ENCODE data around the gene AMFR.

- TF ChIP-seq EED (IDR thresholded peaks at IDR 0.05; ENCODE audit: low read depth) (no peak), USF1 (IDR thresholded peaks at IDR 0.05; ENCODE audit: borderline replicate concordance, extremely low read length, insufficient read depth, low read depth, low read length) (no peak), CTCF (IDR thresholded peaks at IDR 0.05 in 2 of 3, conservative IDR thresholded peaks at IDR 0.05 in 1 of 3; ENCODE audit: control insufficient read depth in 2 of 3, extremely low read depth in 1 of 3, insufficient read depth in 1 of 3, low read depth in 3 of 3, low read length in 3 of 3) (no peak), POLR2AphosphoS2 (IDR thresholded peaks at IDR 0.05; ENCODE audit: low read depth, low read length) (no peak), FOXK2 (IDR thresholded peaks at IDR 0.05) (no peak), POLR2A (IDR thresholded peaks at IDR 0.05; ENCODE audit: low read depth, low read length) (no peak), SREBF1 (IDR thresholded peaks at IDR 0.05; ENCODE audit: low read length) (no peak), STAT3 (IDR thresholded peaks at IDR 0.05; ENCODE audit: low read depth, low read length) (no peak), CHD1 (IDR thresholded peaks at IDR 0.05; ENCODE audit: low read depth, low read length) (no peak), FOXM1 (IDR thresholded peaks at IDR 0.05; ENCODE audit: low read depth, low read length) (no peak), NBN (IDR thresholded peaks at IDR 0.05) (no peak)
Measured at GRCh38 chr16:56349086-56349415, 76.3 kb downstream of the AMFR start.

All from GM12878 (cell line).